Erythroblast (primary cell): ENCODE data around the gene TNP1.

Experiments used
- GATA1 ChIP-seq: IDR thresholded peaks from 2 replicates; pipeline ENCODE4 v1.6.1; 2011; ENCODE audit warnings: low read depth, mild to moderate bottlenecking, control low read depth, low read length, moderate library complexity
- POLR2A ChIP-seq: IDR thresholded peaks from 2 replicates; pipeline ENCODE4 v1.6.1; 2011; ENCODE audit warnings: mild to moderate bottlenecking, low read length

DNA sequence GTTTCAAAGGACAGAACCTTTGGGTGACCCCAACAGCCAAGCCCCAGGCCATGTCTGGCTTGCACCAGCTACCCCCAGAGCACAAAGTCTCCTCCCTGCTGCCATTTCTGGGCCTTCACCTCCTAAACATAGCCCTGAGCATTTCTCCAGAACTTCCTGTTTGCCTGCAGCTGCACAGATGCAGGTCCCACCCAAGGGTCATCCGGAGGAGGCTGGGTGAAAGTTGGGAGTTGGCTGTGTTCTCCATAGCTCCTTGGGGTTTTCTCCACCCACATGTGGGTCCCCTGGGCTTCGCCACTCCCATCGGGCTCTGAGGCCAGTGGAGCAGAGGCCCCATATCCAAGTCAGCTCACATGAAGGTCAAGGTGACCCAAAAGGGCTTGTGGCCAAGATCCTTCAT is 4.3 kb downstream of the TNP1 start:
- TF ChIP-seq POLR2A (no peak), GATA1 (no peak)
